OCI-LY7 (cell line): ENCODE data around the gene UGT1A7.

Experiments used
- EZH2phosphoT487 ChIP-seq: fragments of 200-600 bp; sonication (generic); IDR thresholded peaks from 2 replicates; pipeline ENCODE4 v1.6.1; 2018; ENCODE audit warnings: low read depth, borderline replicate concordance, mild to moderate bottlenecking, mixed run types, antibody characterized with exemption, low read length, moderate library complexity, mixed read lengths
- TF ChIP-seq, protein P1 (sequence below): fragments of 200-600 bp; sonication (generic); conservative IDR thresholded peaks from 2 replicates; pipeline ENCODE4 v1.5.1; 2014; ENCODE audit warnings: mild to moderate bottlenecking, antibody characterized with exemption, low read length, moderate library complexity, mixed read lengths

GRCh38 chr2:233760043-233760442 lies 78.3 kb downstream of the UGT1A7 start, which contains the start of gene UGT1A1:
- no peak for TF ChIP-seq EZH2phosphoT487
- TF ChIP-seq, protein P1, sequence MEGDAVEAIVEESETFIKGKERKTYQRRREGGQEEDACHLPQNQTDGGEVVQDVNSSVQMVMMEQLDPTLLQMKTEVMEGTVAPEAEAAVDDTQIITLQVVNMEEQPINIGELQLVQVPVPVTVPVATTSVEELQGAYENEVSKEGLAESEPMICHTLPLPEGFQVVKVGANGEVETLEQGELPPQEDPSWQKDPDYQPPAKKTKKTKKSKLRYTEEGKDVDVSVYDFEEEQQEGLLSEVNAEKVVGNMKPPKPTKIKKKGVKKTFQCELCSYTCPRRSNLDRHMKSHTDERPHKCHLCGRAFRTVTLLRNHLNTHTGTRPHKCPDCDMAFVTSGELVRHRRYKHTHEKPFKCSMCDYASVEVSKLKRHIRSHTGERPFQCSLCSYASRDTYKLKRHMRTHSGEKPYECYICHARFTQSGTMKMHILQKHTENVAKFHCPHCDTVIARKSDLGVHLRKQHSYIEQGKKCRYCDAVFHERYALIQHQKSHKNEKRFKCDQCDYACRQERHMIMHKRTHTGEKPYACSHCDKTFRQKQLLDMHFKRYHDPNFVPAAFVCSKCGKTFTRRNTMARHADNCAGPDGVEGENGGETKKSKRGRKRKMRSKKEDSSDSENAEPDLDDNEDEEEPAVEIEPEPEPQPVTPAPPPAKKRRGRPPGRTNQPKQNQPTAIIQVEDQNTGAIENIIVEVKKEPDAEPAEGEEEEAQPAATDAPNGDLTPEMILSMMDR = no peak
